Esophagus muscularis mucosa (tissue), 4 donors: ENCODE measurements around the gene ASTN2. TPM values are rescaled to one million over a fixed set of nuclear protein-coding genes. Genes with fewer than 3 reads are reported as not detected.

Source experiments
- DNase-seq: peaks from one replicate; pipeline ENCODE4 v3.0.0-alpha.2; 2017; ENCODE audit errors: extremely low spot score
- H3K27ac ChIP-seq, 4 donors: fragments of 200-600 bp; sonication (generic); replicated peaks in 1 of 4; 1 replicate in 3 of 4; 2 replicates in 1 of 4; pipeline ENCODE4 v1.5.1; 2016 to 2019; ENCODE audit warnings: mild to moderate bottlenecking in 1 of 4
- H3K27me3 ChIP-seq, 4 donors: fragments of 200-600 bp; sonication (generic); one replicate each; pipeline versions ENCODE4 v1.5.1 to v1.6.0; 2016 to 2019
- H3K36me3 ChIP-seq, 4 donors: fragments of 200-600 bp; sonication (generic); one replicate each; pipeline ENCODE4 v1.5.1; 2016 to 2019
- H3K4me1 ChIP-seq, 4 donors: fragments of 200-600 bp; sonication (generic); one replicate each; pipeline ENCODE4 v1.5.1; 2016 to 2019
- H3K4me3 ChIP-seq, 4 donors: fragments of 200-600 bp; sonication (generic); 1 replicate in 2 of 4; 2 replicates in 2 of 4; pipeline ENCODE4 v1.5.1; 2016 to 2019; ENCODE audit warnings: mild to moderate bottlenecking in 4 of 4, moderate library complexity in 1 of 4
- H3K9me3 ChIP-seq, 4 donors: fragments of 200-600 bp; sonication (generic); 1 replicate in 3 of 4; 2 replicates in 1 of 4; pipeline ENCODE4 v1.5.1; 2016 to 2019
- CTCF ChIP-seq, 3 experiments: fragments of 200-600 bp in 2 of 3; fragments of 450-650 bp in 1 of 3; sonication (generic) in 2 of 3; IDR thresholded peaks; one replicate each; pipeline ENCODE4 v1.5.1; 2017 to 2019; ENCODE audit warnings: antibody characterized with exemption in 3 of 3, mild to moderate bottlenecking in 2 of 3, moderate library complexity in 1 of 3
- EP300 ChIP-seq: sonication (generic); formaldehyde crosslinking; IDR thresholded peaks from one replicate; pipeline ENCODE4 v1.6.1; 2017; ENCODE audit warnings: antibody characterized with exemption
- POLR2A ChIP-seq: fragments of 450-650 bp; IDR thresholded peaks from one replicate; pipeline ENCODE4 v1.6.1; 2017; ENCODE audit warnings: antibody characterized with exemption, moderate library complexity, mild to moderate bottlenecking, low read depth
- POLR2AphosphoS5 ChIP-seq, 2 donors: sonication (generic); formaldehyde crosslinking; IDR thresholded peaks; one replicate each; pipeline ENCODE4 v1.6.1; 2017; ENCODE audit warnings: antibody characterized with exemption in 2 of 2
- WGBS: methylation state at CpG from one replicate; pipeline ENCODE4 v1.1.5; 2018; 5-methylcytosine and 5-hydroxymethylcytosine counted together
- intact Hi-C: fragments of 100-400 bp; cut with DNase I; formaldehyde crosslinking; loops from one replicate; pipeline ENCODE4 v1.15.1; 2023
- total RNA-seq, 4 donors: library from RNA; depleted of rRNA; stranded (reverse); fragments of >200 nt; gene quantifications; one replicate each; pipeline versions ENCODE4 v1.1.0 to v1.2.1, GENCODE V29; 2016

ASTN2 gene
- total RNA-seq, 4 donors from 2014 or later: 4.2 to 6.9 (median 5.5) TPM

- Histone ChIP-seq H3K4me1 (no peaks in the 10 kb centered on the region), H3K27me3 (no peaks in the 10 kb centered on the region), H3K9me3 (no peaks in the 10 kb centered on the region), H3K27ac (no peak overlapping the region), H3K4me3 (no peak overlapping the region), H3K36me3 (no peaks in the 10 kb centered on the region)
- 100% methylated on average over 1 of the region's 1 CpG for WGBS
- intact Hi-C loops: no loop called here
- TF ChIP-seq EP300 (no peak), POLR2A (no peak), CTCF (IDR thresholded peaks at IDR 0.05) (no peak), POLR2AphosphoS5 (IDR thresholded peaks at IDR 0.05) (no peak)
- DNase-seq: no peak
Observed at GRCh38 chr9:116888066-116888465, 526.8 kb downstream of the ASTN2 start.

GRCh38 chr9:116883676-116884075 is 531.2 kb downstream of the ASTN2 start:
- peaks cover 0 to 4% (median 0%) of the 10 kb centered on the region in 4 donors for H3K9me3 ChIP-seq
- no peaks in the 10 kb centered on the region for H3K4me1 ChIP-seq
- no peak for DNase-seq
- 83% methylated on average over 1 of the region's 1 CpG for WGBS
- H3K4me3 ChIP-seq: no peak overlapping the region
- TF ChIP-seq CTCF (IDR thresholded peaks at IDR 0.05): no peak
- TF ChIP-seq POLR2A: no peak
- TF ChIP-seq POLR2AphosphoS5 (IDR thresholded peaks at IDR 0.05): no peak
- no peak for TF ChIP-seq EP300
- no peaks in the 10 kb centered on the region for H3K27me3 ChIP-seq
- no peaks in the 10 kb centered on the region for H3K36me3 ChIP-seq
- H3K27ac ChIP-seq: no peak overlapping the region
- intact Hi-C loops: no loop called here

- intact Hi-C loops: no loop called here
- TF ChIP-seq EP300 (no peak), POLR2A (no peak)
- Histone ChIP-seq H3K4me1 (no peaks in the 10 kb centered on the region), H3K27me3 (no peaks in the 10 kb centered on the region), H3K36me3 (no peaks in the 10 kb centered on the region), H3K27ac (no peak overlapping the region), H3K4me3 (no peak overlapping the region), H3K9me3 (peaks cover 0 to 33% (median 24%) of the 10 kb centered on the region in 4 donors)
- DNase-seq: no peak
- WGBS: 95% methylated on average over 3 of the region's 3 CpGs
Observed at GRCh38 chr9:116877072-116877471, 537.8 kb downstream of the ASTN2 start.

- TF ChIP-seq EP300 (no peak), POLR2A (no peak), POLR2AphosphoS5 (IDR thresholded peaks at IDR 0.05) (no peak), CTCF (IDR thresholded peaks at IDR 0.05) (no peak)
- no peak for DNase-seq
- intact Hi-C loops: no loop called here
Observed at GRCh38 chr9:116875576-116875975, 539.3 kb downstream of the ASTN2 start.

GRCh38 chr9:116873937-116874914 is 540.6 kb downstream of the ASTN2 start:
- no peaks in the 10 kb centered on the region for H3K27me3 ChIP-seq
- DNase-seq: no peak
- TF ChIP-seq EP300: no peak
- no peak for TF ChIP-seq POLR2A
- no peak for TF ChIP-seq CTCF (IDR thresholded peaks at IDR 0.05)
- TF ChIP-seq POLR2AphosphoS5 (IDR thresholded peaks at IDR 0.05): no peak
- H3K4me3 ChIP-seq: no peak overlapping the region
- no peaks in the 10 kb centered on the region for H3K36me3 ChIP-seq
- H3K4me1 ChIP-seq: no peaks in the 10 kb centered on the region
- intact Hi-C loops: no loop called here
- WGBS: 81% methylated on average over 5 of the region's 6 CpGs
- H3K27ac ChIP-seq: no peak overlapping the region
- H3K9me3 ChIP-seq: peaks cover 0 to 33% (median 24%) of the 10 kb centered on the region in 4 donors

More at GRCh38 chr9:116875576-116875975, 539.3 kb downstream of the ASTN2 start:
- no peak overlapping the region for H3K4me3 ChIP-seq
- WGBS: no CpG with 5 or more reads among the region's 1 CpG
- no peaks in the 10 kb centered on the region for H3K27me3 ChIP-seq
- H3K4me1 ChIP-seq: no peaks in the 10 kb centered on the region
- no peaks in the 10 kb centered on the region for H3K36me3 ChIP-seq
- no peak overlapping the region for H3K27ac ChIP-seq
- peaks cover 0 to 33% (median 24%) of the 10 kb centered on the region in 4 donors for H3K9me3 ChIP-seq
